Mucosa of descending colon (tissue), 3 donors: ENCODE measurements around the gene THEM4. TPM values are rescaled to one million over a fixed set of nuclear protein-coding genes. Genes with fewer than 3 reads are reported as not detected.

Experiments
- ATAC-seq: fragments of 200-7000 bp; cut with Tn5 transposase; one replicate; pipeline ENCODE4 v1.9.1; 2020; ENCODE audit warnings: mild to moderate bottlenecking, moderate library complexity
- DNase-seq, 3 donors: peaks; one replicate each; pipeline ENCODE4 v3.0.0-alpha.2; 2020
- H3K36me3 ChIP-seq: fragments of 200-600 bp; one replicate; pipeline ENCODE4 v1.8.0; 2021; ENCODE audit warnings: low read depth, mild to moderate bottlenecking
- H3K4me1 ChIP-seq: fragments of 200-600 bp; one replicate; pipeline ENCODE4 v1.8.0; 2021; ENCODE audit warnings: low read depth, mild to moderate bottlenecking
- H3K4me3 ChIP-seq: fragments of 200-600 bp; one replicate; pipeline ENCODE4 v1.8.0; 2021; ENCODE audit warnings: mild to moderate bottlenecking
- H3K9me3 ChIP-seq: fragments of 200-600 bp; one replicate; pipeline ENCODE4 v1.8.0; 2021; ENCODE audit warnings: mild to moderate bottlenecking
- CTCF ChIP-seq: fragments of 200-600 bp; IDR thresholded peaks from one replicate; pipeline ENCODE4 v1.8.0; 2022; ENCODE audit warnings: antibody characterized with exemption, mild to moderate bottlenecking
- intact Hi-C, 2 donors: fragments of 100-400 bp; cut with DNase I in 1 of 2; cut with micrococcal nuclease in 1 of 2; formaldehyde crosslinking; loops; one replicate each; pipeline versions ENCODE4 v1.11.0 to v1.11.1; 2022; cut with DNase I, micrococcal nuclease
- total RNA-seq, 3 donors: library from RNA; stranded (reverse); fragmentation: NEBNext Ultra II Directional in 2 of 3; extraction: Animal tissue kit (Norgen Biotek cat#: 25700) in 2 of 3; gene quantifications; one replicate each; pipeline versions ENCODE4 v1.2.1 to v1.2.4, GENCODE V29; 2021 to 2023
- donor health status: DM: no; HTN: no; CAD: no; lungs with moderate emphysema.
- donor health status: DM: no; HTN: no; CAD: no.
- donor health status: DM: no; HTN: yes; CAD: no.

THEM4 gene
- total RNA-seq, 3 donors from 2014 or later = 9.1 to 12.7 (median 11.3) TPM

GRCh38 chr1:151944126-151944856 is 35.0 kb upstream of the THEM4 start:
- TF ChIP-seq CTCF = no peak
- Histone ChIP-seq H3K4me3 (no peak overlapping the region), H3K4me1 (peaks cover 31% of the 10 kb centered on the region), H3K9me3 (no peaks in the 10 kb centered on the region), H3K36me3 (no peaks in the 10 kb centered on the region)
- intact Hi-C loops = no loop called here
- peak; percentile 26 for ATAC-seq
- no peak for DNase-seq

GRCh38 chr1:151943591-151943990 is 34.3 kb upstream of the THEM4 start:
- H3K36me3 ChIP-seq = no peaks in the 10 kb centered on the region
- H3K9me3 ChIP-seq = no peaks in the 10 kb centered on the region
- H3K4me1 ChIP-seq = peaks cover 31% of the 10 kb centered on the region
- no peak for TF ChIP-seq CTCF
- intact Hi-C loops = no loop called here
- ATAC-seq = no peak
- no peak overlapping the region for H3K4me3 ChIP-seq
- DNase-seq = no peak

GRCh38 chr1:151942882-151943281 is 33.6 kb upstream of the THEM4 start:
- H3K4me3 ChIP-seq = no peak overlapping the region
- peaks cover 31% of the 10 kb centered on the region for H3K4me1 ChIP-seq
- H3K9me3 ChIP-seq = no peaks in the 10 kb centered on the region
- ATAC-seq (no peak), DNase-seq (no peak)
- intact Hi-C loops = no loop called here
- no peak for TF ChIP-seq CTCF
- no peaks in the 10 kb centered on the region for H3K36me3 ChIP-seq

GRCh38 chr1:151940541-151940940 is 31.2 kb upstream of the THEM4 start:
- intact Hi-C loops = no loop called here
- no peak for TF ChIP-seq CTCF
- ATAC-seq = no peak
- Histone ChIP-seq H3K4me3 (no peak overlapping the region), H3K36me3 (no peaks in the 10 kb centered on the region), H3K4me1 (peaks cover 18% of the 10 kb centered on the region), H3K9me3 (no peaks in the 10 kb centered on the region)
- DNase-seq = no peak

GRCh38 chr1:151939779-151940178 is 30.5 kb upstream of the THEM4 start:
- Histone ChIP-seq H3K36me3 (no peaks in the 10 kb centered on the region), H3K4me3 (no peak overlapping the region), H3K4me1 (peaks cover 11% of the 10 kb centered on the region), H3K9me3 (no peaks in the 10 kb centered on the region)
- intact Hi-C loops = no loop called here
- no peak for TF ChIP-seq CTCF
- no peak for DNase-seq
- ATAC-seq = no peak
